Gastroesophageal sphincter (tissue), 4 donors: ENCODE measurements around the gene IRF1. TPM values are rescaled to one million over a fixed set of nuclear protein-coding genes. Genes with fewer than 3 reads are reported as not detected.
"Not testable (repeated sequence)": the region's sequence is repeated elsewhere in the genome, so short reads cannot be mapped to it uniquely, and the experiment has no call there.

Source experiments
- ATAC-seq: fragments of 150-250 bp; one replicate; pipeline ENCODE4 v1.9.1; 2016; ENCODE audit warnings: mild to moderate bottlenecking, moderate library complexity
- H3K27ac ChIP-seq, 4 donors: fragments of 200-600 bp; sonication (generic) in 3 of 4; 1 replicate in 3 of 4; 2 replicates in 1 of 4; pipeline ENCODE4 v1.5.1; 2016 to 2019
- H3K27me3 ChIP-seq: fragments of 200-600 bp; sonication (generic); one replicate; pipeline ENCODE4 v1.5.1; 2019
- H3K36me3 ChIP-seq, 2 donors: fragments of 200-600 bp; sonication (generic); one replicate each; pipeline ENCODE4 v1.5.1; 2019; ENCODE audit warnings: control low read depth in 1 of 2
- H3K4me1 ChIP-seq, 3 donors: fragments of 200-600 bp; sonication (generic); 1 replicate in 2 of 3; 2 replicates in 1 of 3; pipeline ENCODE4 v1.5.1; 2016 to 2019; ENCODE audit warnings: control low read depth in 2 of 3
- H3K4me3 ChIP-seq, 2 donors: fragments of 200-600 bp; sonication (generic); one replicate each; pipeline ENCODE4 v1.5.1; 2019; ENCODE audit warnings: mild to moderate bottlenecking in 1 of 2, moderate library complexity in 1 of 2
- H3K9me3 ChIP-seq, 3 donors: fragments of 200-600 bp; sonication (generic); one replicate each; pipeline ENCODE4 v1.5.1; 2017 to 2019; ENCODE audit warnings: control low read depth in 2 of 3
- EP300 ChIP-seq: sonication (generic); formaldehyde crosslinking; IDR thresholded peaks from one replicate; pipeline ENCODE4 v1.6.1; 2017; ENCODE audit warnings: antibody characterized with exemption, mild to moderate bottlenecking
- POLR2A ChIP-seq, 2 donors: fragments of 450-650 bp; IDR thresholded peaks; one replicate each; pipeline ENCODE4 v1.6.1; 2017; ENCODE audit warnings: antibody characterized with exemption in 2 of 2, mild to moderate bottlenecking in 2 of 2, moderate library complexity in 1 of 2
- POLR2AphosphoS5 ChIP-seq: sonication (generic); formaldehyde crosslinking; IDR thresholded peaks from one replicate; pipeline ENCODE4 v1.6.1; 2017; ENCODE audit warnings: antibody characterized with exemption
- WGBS, 2 donors: methylation state at CpG; one replicate each; pipeline ENCODE4 v1.1.5; 2018; ENCODE audit warnings: low coverage in 1 of 2; 5-methylcytosine and 5-hydroxymethylcytosine counted together
- total RNA-seq, 4 donors: library from RNA; depleted of rRNA; stranded (reverse); fragments of >200 nt; gene quantifications; one replicate each; pipeline ENCODE4 v1.1.0, GENCODE V29; 2016
- TF ChIP-seq, protein P1 (sequence below), 4 experiments: fragments of 200-600 bp in 2 of 4; fragments of 450-650 bp in 2 of 4; sonication (generic) in 1 of 4; IDR thresholded peaks; one replicate each; pipeline ENCODE4 v1.5.1; 2017 to 2019; ENCODE audit warnings: antibody characterized with exemption in 4 of 4, mild to moderate bottlenecking in 2 of 4, moderate library complexity in 2 of 4

IRF1 gene
- total RNA-seq, 4 donors from 2014 or later = 10.9 to 74.3 (median 19.4) TPM

- peak overlapping the region in 2 of 4 donors; percentile 16 to 71 for H3K27ac ChIP-seq
- no peaks in the 10 kb centered on the region for H3K9me3 ChIP-seq
- no peak for ATAC-seq
- TF ChIP-seq EP300 = no peak
- H3K27me3 ChIP-seq = no peaks in the 10 kb centered on the region
- WGBS, 2 donors = 74 to 83% methylated on average over 1 to 3 of the region's 7 CpGs
- no peak overlapping the region for H3K4me3 ChIP-seq
- H3K36me3 ChIP-seq = no peaks in the 10 kb centered on the region
- peaks cover 2 to 84% (median 35%) of the 10 kb centered on the region in 3 donors for H3K4me1 ChIP-seq
Measured at GRCh38 chr5:132444061-132444460, 46.5 kb downstream of the IRF1 start.

GRCh38 chr5:132439521-132440089 lies 51.0 kb downstream of the IRF1 start:
- H3K27ac ChIP-seq = peak overlapping the region; percentile 66 to 82 (median 78)
- H3K36me3 ChIP-seq = no peaks in the 10 kb centered on the region
- ATAC-seq = peak; percentile 90
- H3K4me1 ChIP-seq = peaks cover 23 to 99% (median 52%) of the 10 kb centered on the region in 3 donors
- H3K27me3 ChIP-seq = no peaks in the 10 kb centered on the region
- no peaks in the 10 kb centered on the region for H3K9me3 ChIP-seq
- 6 to 19% methylated on average over 6 to 7 of the region's 7 CpGs for WGBS, 2 donors
- no peak overlapping the region for H3K4me3 ChIP-seq
- no peak for TF ChIP-seq POLR2A (IDR thresholded peaks at IDR 0.05)
- TF ChIP-seq POLR2AphosphoS5 = peak; percentile 81

GRCh38 chr5:132438917-132439316 lies 51.7 kb downstream of the IRF1 start:
- H3K27ac ChIP-seq = peak overlapping the region; percentile 66 to 82 (median 78)
- WGBS, 2 donors = 47 to 80% methylated on average over 1 to 4 of the region's 4 CpGs
- H3K4me3 ChIP-seq = no peak overlapping the region
- no peaks in the 10 kb centered on the region for H3K27me3 ChIP-seq
- peaks cover 26 to 99% (median 57%) of the 10 kb centered on the region in 3 donors for H3K4me1 ChIP-seq
- ATAC-seq = no peak
- TF ChIP-seq EP300 (no peak), POLR2AphosphoS5 (no peak), POLR2A (IDR thresholded peaks at IDR 0.05) (no peak)
- TF ChIP-seq, protein P1, sequence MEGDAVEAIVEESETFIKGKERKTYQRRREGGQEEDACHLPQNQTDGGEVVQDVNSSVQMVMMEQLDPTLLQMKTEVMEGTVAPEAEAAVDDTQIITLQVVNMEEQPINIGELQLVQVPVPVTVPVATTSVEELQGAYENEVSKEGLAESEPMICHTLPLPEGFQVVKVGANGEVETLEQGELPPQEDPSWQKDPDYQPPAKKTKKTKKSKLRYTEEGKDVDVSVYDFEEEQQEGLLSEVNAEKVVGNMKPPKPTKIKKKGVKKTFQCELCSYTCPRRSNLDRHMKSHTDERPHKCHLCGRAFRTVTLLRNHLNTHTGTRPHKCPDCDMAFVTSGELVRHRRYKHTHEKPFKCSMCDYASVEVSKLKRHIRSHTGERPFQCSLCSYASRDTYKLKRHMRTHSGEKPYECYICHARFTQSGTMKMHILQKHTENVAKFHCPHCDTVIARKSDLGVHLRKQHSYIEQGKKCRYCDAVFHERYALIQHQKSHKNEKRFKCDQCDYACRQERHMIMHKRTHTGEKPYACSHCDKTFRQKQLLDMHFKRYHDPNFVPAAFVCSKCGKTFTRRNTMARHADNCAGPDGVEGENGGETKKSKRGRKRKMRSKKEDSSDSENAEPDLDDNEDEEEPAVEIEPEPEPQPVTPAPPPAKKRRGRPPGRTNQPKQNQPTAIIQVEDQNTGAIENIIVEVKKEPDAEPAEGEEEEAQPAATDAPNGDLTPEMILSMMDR (IDR thresholded peaks at IDR 0.05) = no peak
- no peaks in the 10 kb centered on the region for H3K9me3 ChIP-seq
- H3K36me3 ChIP-seq = no peaks in the 10 kb centered on the region

- Histone ChIP-seq H3K27ac (peak overlapping the region; percentile 22 to 79 (median 77)), H3K4me1 (peaks cover 26 to 99% (median 57%) of the 10 kb centered on the region in 3 donors)
- H3K36me3 ChIP-seq, H3K9me3 ChIP-seq, ATAC-seq, H3K4me3 ChIP-seq, H3K27me3 ChIP-seq: not testable (repeated sequence)
- WGBS, 2 donors = 82 to 100% methylated on average over 3 of the region's 3 CpGs
Measured at GRCh38 chr5:132438267-132438645, 52.3 kb downstream of the IRF1 start.

DNA sequence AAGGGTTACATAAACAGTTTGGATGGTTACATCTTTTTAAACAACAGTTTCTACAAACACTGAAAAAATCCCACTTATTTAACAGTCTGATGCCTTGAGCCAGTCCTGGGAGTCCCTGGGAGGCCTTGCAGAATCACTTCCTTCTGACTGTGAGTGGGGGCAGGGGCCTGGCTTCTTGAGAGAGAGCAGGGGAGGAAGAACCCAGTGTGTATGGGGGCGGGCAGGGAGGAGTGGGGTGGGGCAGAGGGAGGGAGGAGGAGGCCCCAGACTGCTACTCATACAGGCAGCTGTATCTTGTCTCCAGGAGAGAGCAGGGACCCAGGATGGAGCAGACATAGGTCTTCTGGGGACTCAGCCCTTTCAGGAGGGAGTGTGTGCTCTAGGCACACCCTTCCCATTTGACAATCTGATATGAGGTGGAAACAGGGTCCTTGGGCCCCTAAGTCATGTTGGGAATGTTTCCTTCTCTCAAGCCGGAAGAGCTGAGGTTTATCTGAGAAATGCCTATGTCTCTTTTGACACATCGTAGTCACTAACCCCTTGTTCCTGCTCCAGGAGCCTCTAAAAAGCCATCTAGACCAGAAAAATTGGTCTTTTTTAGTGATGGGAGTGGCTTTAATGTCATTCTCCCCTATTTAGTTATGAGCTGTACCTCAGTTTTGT lies 52.8 kb downstream of the IRF1 start:
- Histone ChIP-seq H3K27ac (peak overlapping the region; percentile 22 to 79 (median 77)), H3K36me3 (no peaks in the 10 kb centered on the region), H3K4me1 (peaks cover 26 to 99% (median 57%) of the 10 kb centered on the region in 3 donors), H3K9me3 (no peaks in the 10 kb centered on the region), H3K27me3 (no peaks in the 10 kb centered on the region), H3K4me3 (no peak overlapping the region)
- peak; percentile 85 for ATAC-seq
- TF ChIP-seq, protein P1 (IDR thresholded peaks at IDR 0.05) = no peak
- peak; percentile 22 for TF ChIP-seq POLR2AphosphoS5
- TF ChIP-seq EP300 = no peak
- no peak for TF ChIP-seq POLR2A (IDR thresholded peaks at IDR 0.05)
- 25 to 43% methylated on average over 2 of the region's 3 CpGs for WGBS, 2 donors

- Histone ChIP-seq H3K9me3 (no peaks in the 10 kb centered on the region), H3K4me1 (peaks cover 26 to 100% (median 57%) of the 10 kb centered on the region in 3 donors), H3K36me3 (no peaks in the 10 kb centered on the region), H3K27me3 (no peaks in the 10 kb centered on the region), H3K27ac (peak overlapping the region; percentile 22 to 79 (median 77)), H3K4me3 (no peak overlapping the region)
- 93 to 100% methylated on average over 2 to 3 of the region's 3 CpGs for WGBS, 2 donors
- TF ChIP-seq POLR2AphosphoS5 = no peak
- no peak for ATAC-seq
Measured at GRCh38 chr5:132436936-132437335, 53.6 kb downstream of the IRF1 start.

DNA sequence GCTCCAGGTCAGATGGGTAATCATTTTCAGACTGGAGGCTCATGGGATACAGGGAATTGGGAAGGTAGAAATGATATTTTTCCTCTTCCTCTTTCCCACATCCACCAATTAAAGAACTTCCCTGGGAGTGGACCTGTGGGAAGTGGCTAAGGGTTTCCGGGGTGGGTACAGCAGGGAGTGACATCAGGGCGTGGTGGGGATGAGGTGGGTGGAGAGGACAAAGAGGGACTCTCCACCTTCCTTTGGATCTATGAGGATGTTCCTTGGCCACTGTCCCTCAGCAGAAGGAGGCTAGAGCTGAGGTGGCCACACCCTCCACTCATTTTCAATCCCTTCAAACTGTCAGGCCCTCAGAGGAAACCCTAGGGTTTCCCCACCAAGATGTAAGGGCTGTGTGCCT lies 54.7 kb downstream of the IRF1 start:
- Histone ChIP-seq H3K4me1 (peaks cover 26 to 100% (median 57%) of the 10 kb centered on the region in 3 donors), H3K4me3 (no peak overlapping the region), H3K9me3 (no peaks in the 10 kb centered on the region), H3K36me3 (no peaks in the 10 kb centered on the region), H3K27me3 (no peaks in the 10 kb centered on the region), H3K27ac (peak overlapping the region in 3 of 4 donors; percentile 71 to 79 (median 77))
- no peak for ATAC-seq
- 78% methylated on average over 1 of the region's 2 CpGs; no CpG with 5 or more reads in 1 of the 2 donors for WGBS, 2 donors
- TF ChIP-seq, protein P1 (IDR thresholded peaks at IDR 0.05) = no peak
- TF ChIP-seq POLR2A (IDR thresholded peaks at IDR 0.05) (no peak), EP300 (no peak), POLR2AphosphoS5 (no peak)
